HG03354 (cell line): ENCODE data around the gene PCDH1.
A peak's percentile ranks its signal among the peaks of the same experiment; 100 is the strongest.
"Not testable (repeated sequence)": the region's sequence is repeated elsewhere in the genome, so short reads cannot be mapped to it uniquely, and the experiment has no call there.

ENCODE experiments used
- ATAC-seq: cut with Tn5 transposase; IDR thresholded peaks from one replicate; pipeline ENCODE4 v1.9.1; 2021; ENCODE audit warnings: mild to moderate bottlenecking; ENCODE audit not compliant: unreplicated experiment, poor library complexity, severe bottlenecking

PCDH1 gene

GRCh38 chr5:141878186-141878710, at the start of gene PCDH1:
TSS of gene PCDH1 (minus strand) at chr5:141878410. CDS start at chr5:141878262, 148 bp downstream.
- ATAC-seq, result no peak

- ATAC-seq, result no peak
These were observed 48.2 kb upstream of the PCDH1 start for GRCh38 chr5:141926434-141926833.

- ATAC-seq, result peak; percentile 99
These were observed 45.5 kb upstream of the PCDH1 start, which contains the start of gene DELE1 for GRCh38 chr5:141923448-141924313. TSS of gene DELE1 (plus strand) at chr5:141923871. CDS start at chr5:141923942, 71 bp downstream.

- ATAC-seq, result not testable (repeated sequence)
These were observed 44.7 kb upstream of the PCDH1 start for GRCh38 chr5:141922827-141923447.

GRCh38 chr5:141920771-141921170, 42.6 kb upstream of the PCDH1 start:
- ATAC-seq, result no peak

GRCh38 chr5:141919218-141920119, 41.3 kb upstream of the PCDH1 start:
- no peak for ATAC-seq

- no peak for ATAC-seq
These were observed 39.5 kb upstream of the PCDH1 start for GRCh38 chr5:141917760-141918159.

- ATAC-seq, result no peak
These were observed 38.3 kb upstream of the PCDH1 start for GRCh38 chr5:141916522-141916921.

- peak; percentile 35 for ATAC-seq
These were observed 37.7 kb upstream of the PCDH1 start for GRCh38 chr5:141915881-141916336.

- ATAC-seq, result no peak
These were observed 36.6 kb upstream of the PCDH1 start for GRCh38 chr5:141914797-141915196.

GRCh38 chr5:141914199-141914743, 36.1 kb upstream of the PCDH1 start:
- ATAC-seq, result peak; percentile 85

- ATAC-seq, result no peak
These were observed 35.5 kb upstream of the PCDH1 start for GRCh38 chr5:141913560-141914198.

GRCh38 chr5:141910271-141910673, 32.1 kb upstream of the PCDH1 start:
- ATAC-seq, result no peak

- no peak for ATAC-seq
These were observed 31.0 kb upstream of the PCDH1 start for GRCh38 chr5:141909212-141909611.

GRCh38 chr5:141908796-141909195, 30.6 kb upstream of the PCDH1 start:
- ATAC-seq, result no peak

GRCh38 chr5:141906972-141907371, 28.8 kb upstream of the PCDH1 start:
- ATAC-seq, result no peak

GRCh38 chr5:141906517-141906916, 28.3 kb upstream of the PCDH1 start:
- ATAC-seq, result no peak

- ATAC-seq, result no peak
These were observed 26.3 kb upstream of the PCDH1 start for GRCh38 chr5:141904551-141904950.

GRCh38 chr5:141903261-141903660, 25.1 kb upstream of the PCDH1 start:
- no peak for ATAC-seq
